ENCODE results near the gene ADGRG3.

GRCh38 chr16:57692636-57693035 lies 24.5 kb downstream of the ADGRG3 start:
- no peak for TF ChIP-seq POLR2A (IDR thresholded peaks at IDR 0.05)
- TF ChIP-seq, protein P1, sequence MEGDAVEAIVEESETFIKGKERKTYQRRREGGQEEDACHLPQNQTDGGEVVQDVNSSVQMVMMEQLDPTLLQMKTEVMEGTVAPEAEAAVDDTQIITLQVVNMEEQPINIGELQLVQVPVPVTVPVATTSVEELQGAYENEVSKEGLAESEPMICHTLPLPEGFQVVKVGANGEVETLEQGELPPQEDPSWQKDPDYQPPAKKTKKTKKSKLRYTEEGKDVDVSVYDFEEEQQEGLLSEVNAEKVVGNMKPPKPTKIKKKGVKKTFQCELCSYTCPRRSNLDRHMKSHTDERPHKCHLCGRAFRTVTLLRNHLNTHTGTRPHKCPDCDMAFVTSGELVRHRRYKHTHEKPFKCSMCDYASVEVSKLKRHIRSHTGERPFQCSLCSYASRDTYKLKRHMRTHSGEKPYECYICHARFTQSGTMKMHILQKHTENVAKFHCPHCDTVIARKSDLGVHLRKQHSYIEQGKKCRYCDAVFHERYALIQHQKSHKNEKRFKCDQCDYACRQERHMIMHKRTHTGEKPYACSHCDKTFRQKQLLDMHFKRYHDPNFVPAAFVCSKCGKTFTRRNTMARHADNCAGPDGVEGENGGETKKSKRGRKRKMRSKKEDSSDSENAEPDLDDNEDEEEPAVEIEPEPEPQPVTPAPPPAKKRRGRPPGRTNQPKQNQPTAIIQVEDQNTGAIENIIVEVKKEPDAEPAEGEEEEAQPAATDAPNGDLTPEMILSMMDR (IDR thresholded peaks at IDR 0.05): no peak
